GM12865 (cell line): ENCODE data around the gene BRMS1.
"Not testable (repeated sequence)": the region's sequence is repeated elsewhere in the genome, so short reads cannot be mapped to it uniquely, and the experiment has no call there.

Source experiments
- DNase-seq: peaks from one replicate; pipeline ENCODE4 v3.0.0; 2010; ENCODE audit warnings: low read depth
- H3K4me3 ChIP-seq: 2 replicates; pipeline ENCODE4 v1.5.1; 2011; ENCODE audit warnings: mild to moderate bottlenecking, low read depth, low read length, control low read depth
- TF ChIP-seq, protein P1 (sequence below): IDR thresholded peaks from 2 replicates; pipeline ENCODE4 v1.5.1; 2011; ENCODE audit warnings: low read length, control low read depth, low read depth, inconsistent platforms; ENCODE audit not compliant: insufficient read depth; ENCODE audit errors: missing control alignments

The BRMS1 gene

DNA sequence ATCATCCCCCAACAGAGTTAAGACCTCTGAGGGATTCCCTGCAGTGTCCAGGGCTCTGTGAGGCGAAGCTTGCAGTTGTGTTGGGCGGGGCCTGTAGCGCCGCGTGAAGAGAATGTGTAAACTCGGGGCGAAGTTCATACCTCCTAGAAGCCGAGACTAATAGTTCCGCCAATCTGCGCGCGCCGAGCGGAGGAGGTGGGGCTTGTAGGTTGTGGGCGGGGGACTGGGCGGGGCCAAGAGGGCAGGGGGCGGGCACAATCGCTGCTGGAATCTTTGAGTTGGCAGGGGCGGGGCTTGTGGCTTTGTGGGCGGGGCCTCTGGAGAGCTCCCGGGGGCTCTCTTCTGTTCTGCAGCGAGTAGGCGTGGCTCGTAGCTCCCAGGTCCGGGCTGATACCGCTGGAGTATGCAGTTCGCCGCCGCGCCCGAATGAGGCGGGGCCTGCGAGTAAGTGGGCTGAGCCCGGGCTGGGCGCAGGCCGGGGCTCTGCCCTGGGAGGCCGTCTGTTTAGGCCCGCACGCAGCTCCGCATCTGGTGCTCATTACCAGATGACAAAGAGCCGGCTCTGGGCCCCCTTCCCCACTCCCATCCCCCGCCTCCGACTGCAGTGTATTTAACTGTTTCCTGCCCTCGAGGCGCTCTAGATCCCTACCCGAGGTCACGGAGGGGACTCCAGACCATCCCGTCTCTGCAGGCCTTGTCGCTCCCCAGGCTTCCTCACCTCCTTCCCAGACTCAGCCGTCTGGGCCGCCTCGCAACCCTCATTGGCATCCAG is 32.2 kb downstream of the BRMS1 start:
- peak overlapping the region; percentile 55 for H3K4me3 ChIP-seq
- TF ChIP-seq, protein P1, sequence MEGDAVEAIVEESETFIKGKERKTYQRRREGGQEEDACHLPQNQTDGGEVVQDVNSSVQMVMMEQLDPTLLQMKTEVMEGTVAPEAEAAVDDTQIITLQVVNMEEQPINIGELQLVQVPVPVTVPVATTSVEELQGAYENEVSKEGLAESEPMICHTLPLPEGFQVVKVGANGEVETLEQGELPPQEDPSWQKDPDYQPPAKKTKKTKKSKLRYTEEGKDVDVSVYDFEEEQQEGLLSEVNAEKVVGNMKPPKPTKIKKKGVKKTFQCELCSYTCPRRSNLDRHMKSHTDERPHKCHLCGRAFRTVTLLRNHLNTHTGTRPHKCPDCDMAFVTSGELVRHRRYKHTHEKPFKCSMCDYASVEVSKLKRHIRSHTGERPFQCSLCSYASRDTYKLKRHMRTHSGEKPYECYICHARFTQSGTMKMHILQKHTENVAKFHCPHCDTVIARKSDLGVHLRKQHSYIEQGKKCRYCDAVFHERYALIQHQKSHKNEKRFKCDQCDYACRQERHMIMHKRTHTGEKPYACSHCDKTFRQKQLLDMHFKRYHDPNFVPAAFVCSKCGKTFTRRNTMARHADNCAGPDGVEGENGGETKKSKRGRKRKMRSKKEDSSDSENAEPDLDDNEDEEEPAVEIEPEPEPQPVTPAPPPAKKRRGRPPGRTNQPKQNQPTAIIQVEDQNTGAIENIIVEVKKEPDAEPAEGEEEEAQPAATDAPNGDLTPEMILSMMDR, result no peak
- DNase-seq, result peak; percentile 97

DNA sequence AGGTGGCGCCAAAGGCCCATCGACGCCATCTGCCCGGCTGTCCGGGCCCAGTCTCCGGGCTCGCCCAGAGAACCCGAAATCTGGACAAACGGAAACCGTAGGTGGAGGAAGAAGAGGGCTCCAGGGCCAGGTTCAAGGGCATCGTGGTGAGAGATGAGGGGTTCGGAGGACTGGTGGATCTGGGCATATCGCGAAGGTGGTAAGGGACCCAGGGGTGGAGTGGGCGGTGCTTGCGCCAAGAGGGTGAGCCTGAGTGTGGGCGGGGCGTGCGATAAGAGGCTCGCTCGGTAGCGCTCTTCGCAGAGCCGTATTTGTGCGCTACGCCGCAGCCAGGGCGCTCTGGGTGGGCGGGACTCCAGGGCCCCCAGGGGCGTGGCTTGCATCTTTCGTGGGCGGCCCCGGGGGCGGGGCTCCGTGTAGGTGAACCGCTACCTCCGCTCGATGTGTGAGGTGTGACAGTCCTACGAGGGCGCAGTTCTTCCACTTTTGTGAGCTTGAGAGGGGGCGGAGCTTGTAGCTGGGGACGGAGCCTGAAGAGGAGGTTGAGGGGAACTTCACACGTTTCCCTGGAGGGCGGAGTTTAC is 32.8 kb downstream of the BRMS1 start:
- H3K4me3 ChIP-seq, result peak overlapping the region; percentile 55
- TF ChIP-seq, protein P1, result peak; percentile 84
- peak; percentile 94 for DNase-seq

DNA sequence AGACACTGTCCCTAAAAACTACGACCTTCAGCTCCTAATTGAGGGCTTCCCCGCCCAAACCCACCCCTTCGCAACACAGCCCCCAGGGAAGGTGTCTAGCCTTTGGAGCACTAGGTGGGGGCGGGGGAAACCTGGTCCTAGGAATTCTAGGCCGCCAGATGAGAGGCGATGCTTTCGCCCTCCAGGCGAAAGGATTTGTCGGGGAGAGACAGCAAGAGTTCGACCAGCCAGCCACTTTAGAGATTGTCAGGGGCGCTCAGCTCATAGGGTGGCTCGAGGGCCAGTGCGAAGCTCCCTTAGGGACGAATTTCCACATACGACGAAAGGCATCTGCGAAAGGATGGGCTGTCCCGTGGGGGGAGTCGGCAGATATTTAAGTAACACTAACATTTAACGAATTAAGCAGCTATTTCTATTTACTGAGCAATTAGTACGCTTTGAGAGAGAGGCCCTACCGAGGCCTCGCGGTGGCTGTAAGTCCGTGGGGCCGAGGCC is 33.4 kb downstream of the BRMS1 start:
- TF ChIP-seq, protein P1, result no peak
- DNase-seq, result no peak
- H3K4me3 ChIP-seq, result peak overlapping the region; percentile 55

DNA sequence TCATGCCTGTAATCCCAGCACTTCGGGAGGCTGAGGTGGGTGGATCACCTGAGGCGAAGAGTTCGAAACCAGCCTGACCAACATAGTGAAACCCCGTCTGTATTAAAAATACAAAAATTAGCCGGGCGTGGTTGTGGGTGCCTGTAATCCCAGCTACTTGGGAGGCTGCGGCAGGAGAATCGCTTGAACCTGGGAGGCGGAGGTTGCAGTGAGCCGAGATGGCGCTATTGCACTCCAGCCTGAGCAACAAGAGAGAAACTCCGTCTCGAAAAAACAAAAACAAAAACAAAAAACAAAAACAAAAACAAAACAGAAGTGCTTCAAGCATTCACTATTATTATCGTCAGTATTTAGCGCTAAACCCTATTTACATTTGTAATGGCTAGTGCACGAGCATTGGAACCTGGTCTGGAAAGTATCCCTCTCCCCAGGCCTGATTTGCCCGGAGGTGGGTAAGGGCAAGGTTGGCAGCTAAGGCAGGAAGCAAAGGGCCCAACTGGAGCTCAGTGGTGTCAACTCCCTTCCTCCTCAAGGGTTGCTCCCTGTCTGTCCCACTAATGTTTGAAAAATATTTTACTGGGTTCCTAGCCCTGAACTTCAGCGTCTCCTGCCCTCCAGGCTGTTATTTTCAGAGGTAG is 34.0 kb downstream of the BRMS1 start:
- not testable (repeated sequence) for H3K4me3 ChIP-seq, DNase-seq

DNA sequence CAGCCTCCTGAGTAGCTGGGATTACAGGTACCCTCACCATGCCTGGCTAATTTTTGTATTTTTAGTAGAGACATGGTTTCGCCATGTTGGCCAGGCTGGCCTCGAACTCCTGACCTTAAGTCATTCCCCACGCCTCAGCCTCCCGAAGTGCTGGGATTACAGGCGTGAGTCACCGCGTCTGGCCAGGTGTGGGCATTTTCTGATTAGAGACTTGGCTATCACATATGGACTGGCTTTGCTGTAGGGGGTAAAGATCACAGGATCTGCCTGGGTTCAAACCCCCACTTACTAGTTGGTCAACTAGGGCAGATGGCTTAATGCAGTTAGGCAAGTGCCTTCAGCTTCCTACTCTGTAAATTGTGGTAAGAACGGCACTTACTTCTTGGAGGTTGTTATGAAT is 34.6 kb downstream of the BRMS1 start:
- DNase-seq, result no peak
- no peak overlapping the region for H3K4me3 ChIP-seq
- TF ChIP-seq, protein P1, result no peak

DNA sequence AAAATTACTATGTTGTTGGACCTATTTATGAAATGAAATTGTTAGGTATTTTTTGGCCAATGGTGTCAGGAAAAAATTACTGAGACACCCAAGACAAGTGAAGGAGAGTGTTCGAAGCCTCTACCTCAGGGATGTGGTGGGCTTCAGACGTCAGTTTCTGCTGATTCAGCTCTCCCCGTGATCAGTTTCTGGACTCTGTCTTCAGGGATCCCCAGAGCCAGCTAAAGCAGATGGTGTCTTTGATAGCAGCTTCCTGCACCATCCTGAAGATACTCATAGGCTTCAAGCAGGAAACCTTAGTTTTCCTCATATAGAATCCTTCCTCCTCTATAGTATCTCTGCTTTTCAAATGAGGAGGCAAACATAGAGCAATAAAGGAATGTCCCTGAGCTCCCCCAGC is 35.4 kb downstream of the BRMS1 start:
- H3K4me3 ChIP-seq, result no peak overlapping the region
- no peak for DNase-seq
- TF ChIP-seq, protein P1, result no peak

DNA sequence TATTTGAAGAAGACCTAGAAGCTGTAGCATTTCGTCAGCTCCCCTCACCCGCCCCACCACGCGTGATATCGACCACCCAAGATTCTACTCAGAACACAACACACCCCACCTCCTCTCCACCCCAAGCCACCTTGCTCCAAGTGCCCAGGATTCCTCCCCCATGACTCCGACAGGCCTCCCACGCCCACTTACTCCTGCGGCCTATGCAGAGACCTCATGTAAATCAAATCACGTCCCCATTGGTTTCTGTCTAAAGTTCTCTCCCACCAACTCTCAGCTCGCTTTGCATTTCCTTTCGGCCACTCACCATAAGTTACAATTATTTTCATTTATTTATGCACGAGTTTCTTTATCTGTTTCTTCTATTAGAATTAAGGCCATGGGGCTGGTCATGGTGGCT is 42.2 kb downstream of the BRMS1 start:
- TF ChIP-seq, protein P1, result no peak
- H3K4me3 ChIP-seq, result no peak overlapping the region
- DNase-seq, result no peak
